H1 (cell line): ENCODE measurements around the gene STIM2. TPM values are rescaled to one million over a fixed set of nuclear protein-coding genes. Genes with fewer than 3 reads are reported as not detected.
"Not testable (repeated sequence)": the region's sequence is repeated elsewhere in the genome, so short reads cannot be mapped to it uniquely, and the experiment has no call there.

Experiments
- CTCF ChIA-PET: fragments of 300-600 bp; sonication (Branson Sonifier 250); formaldehyde crosslinking; loops from one replicate; lab custom pipeline; 2021; ENCODE audit not compliant: partially characterized antibody; lab: Charles Lee
- POLR2A ChIA-PET: fragments of 300-600 bp; sonication (Branson Sonifier 250); formaldehyde crosslinking; loops from one replicate; lab custom pipeline; 2021; ENCODE audit warnings: inconsistent platforms; ENCODE audit not compliant: partially characterized antibody; lab: Charles Lee
- DNase-seq, 2 experiments: peaks; one replicate each; pipeline versions ENCODE4 v3.0.0 to v3.0.0-alpha.2; 2010 to 2022; ENCODE audit warnings: low spot score in 2 of 2, low read depth in 1 of 2, mixed read lengths in 1 of 2
- FAIRE-seq: peaks from 2 replicates; lab custom pipeline; 2011; peaks lifted over from hg19 to GRCh38; lab: Jason Lieb, UNC
- H2AFZ ChIP-seq: 2 replicates; pipeline ENCODE4 v1.8.1; 2012; ENCODE audit warnings: low read length, inconsistent platforms
- H2AK5ac ChIP-seq: 2 replicates; pipeline ENCODE4 v1.6.1; 2013; ENCODE audit warnings: low read depth, low read length
- H2BK120ac ChIP-seq: replicated peaks from 2 replicates; pipeline ENCODE3; 2013; ENCODE audit warnings: low read depth, low read length, inconsistent platforms
- H2BK12ac ChIP-seq: 2 replicates; pipeline ENCODE4 v1.6.1; 2013; ENCODE audit warnings: low read depth, low read length
- H2BK15ac ChIP-seq: 2 replicates; pipeline ENCODE4 v1.6.1; 2013; ENCODE audit warnings: low read length
- H2BK20ac ChIP-seq: 2 replicates; pipeline ENCODE4 v1.6.1; 2013; ENCODE audit warnings: low read length
- H2BK5ac ChIP-seq: 2 replicates; pipeline ENCODE4 v1.6.1; 2013; ENCODE audit warnings: low read depth, low read length
- H3K14ac ChIP-seq: 2 replicates; pipeline ENCODE4 v1.6.1; 2013; ENCODE audit warnings: inconsistent platforms; ENCODE audit not compliant: insufficient read length
- H3K18ac ChIP-seq: 2 replicates; pipeline ENCODE4 v1.6.1; 2013; ENCODE audit warnings: low read length; ENCODE audit errors: extremely low read depth
- H3K23ac ChIP-seq: 2 replicates; pipeline ENCODE4 v1.6.1; 2013; ENCODE audit warnings: inconsistent platforms; ENCODE audit not compliant: insufficient read length
- H3K23me2 ChIP-seq: 2 replicates; pipeline ENCODE4 v1.6.1; 2013; ENCODE audit warnings: low read depth, low read length
- H3K27ac ChIP-seq: 2 replicates; pipeline ENCODE4 v1.6.1; 2011; ENCODE audit warnings: low read depth, low read length, inconsistent platforms
- H3K27me3 ChIP-seq, 4 experiments: replicated peaks in 1 of 4; 1 replicate in 1 of 4; 2 replicates in 3 of 4; pipeline versions ENCODE4 v1.6.1 to v1.8.1; 2011 to 2013; ENCODE audit warnings: low read length in 3 of 4, mild to moderate bottlenecking in 3 of 4, inconsistent platforms in 2 of 4, mixed read lengths in 2 of 4, moderate library complexity in 1 of 4; ENCODE audit not compliant: control insufficient read depth in 3 of 4, insufficient read depth in 3 of 4; ENCODE audit errors: extremely low read depth in 1 of 4
- H3K36me3 ChIP-seq, 4 experiments: 2 replicates each; pipeline versions ENCODE4 v1.6.1 to v1.8.1; 2011 to 2013; ENCODE audit warnings: mild to moderate bottlenecking in 4 of 4, low read length in 3 of 4, moderate library complexity in 2 of 4, control low read depth in 1 of 4, inconsistent platforms in 1 of 4; ENCODE audit not compliant: insufficient read depth in 4 of 4, control insufficient read depth in 2 of 4
- H3K4ac ChIP-seq: replicated peaks from 2 replicates; pipeline ENCODE3; 2013; ENCODE audit warnings: low read length, low read depth, mixed read lengths, inconsistent platforms; ENCODE audit not compliant: insufficient read length
- H3K4me1 ChIP-seq, 4 experiments: replicated peaks in 1 of 4; 1 replicate in 1 of 4; 2 replicates in 3 of 4; pipeline versions ENCODE4 v1.6.1 to v1.8.1; 2011 to 2013; ENCODE audit warnings: low read length in 3 of 4, inconsistent platforms in 2 of 4, mixed read lengths in 1 of 4; ENCODE audit not compliant: insufficient read depth in 4 of 4, control insufficient read depth in 3 of 4
- H3K4me2 ChIP-seq, 2 experiments: 2 replicates each; pipeline versions ENCODE4 v1.6.1 to v1.8.1; 2011 to 2013; ENCODE audit warnings: low read depth in 2 of 2, low read length in 2 of 2, control low read depth in 1 of 2, inconsistent platforms in 1 of 2, mild to moderate bottlenecking in 1 of 2; ENCODE audit not compliant: insufficient read depth in 1 of 2
- H3K4me3 ChIP-seq, 4 experiments: fragments of 200-600, 300-600 bp in 1 of 4; sonication (generic), shearing (Covaris generic), sonication (Bioruptor Twin) in 1 of 4; 2 replicates each; pipeline versions ENCODE4 v1.5.1 to v1.8.1; 2011 to 2016; ENCODE audit warnings: low read length in 4 of 4, low read depth in 3 of 4, control low read depth in 2 of 4, inconsistent platforms in 2 of 4, mild to moderate bottlenecking in 2 of 4, mixed read lengths in 1 of 4, moderate library complexity in 1 of 4; ENCODE audit not compliant: insufficient read depth in 2 of 4; ENCODE audit errors: extremely low read depth in 1 of 4
- H3K56ac ChIP-seq: replicated peaks from 2 replicates; pipeline ENCODE3; 2013; ENCODE audit warnings: low read depth, mild to moderate bottlenecking, mixed read lengths, low read length, inconsistent platforms; ENCODE audit not compliant: insufficient read length
- H3K79me1 ChIP-seq: 2 replicates; pipeline ENCODE4 v1.6.1; 2013; ENCODE audit warnings: low read depth, low read length, control low read depth
- H3K79me2 ChIP-seq, 2 experiments: 2 replicates each; pipeline versions ENCODE4 v1.6.1 to v1.8.1; 2012 to 2013; ENCODE audit warnings: low read length in 2 of 2, mild to moderate bottlenecking in 2 of 2, inconsistent platforms in 1 of 2; ENCODE audit not compliant: insufficient read depth in 2 of 2, control insufficient read depth in 1 of 2
- H3K9ac ChIP-seq, 4 experiments: replicated peaks in 1 of 4; 1 replicate in 1 of 4; 2 replicates in 3 of 4; pipeline versions ENCODE4 v1.6.1 to v1.8.1; 2011 to 2013; ENCODE audit warnings: low read depth in 3 of 4, low read length in 3 of 4, control low read depth in 2 of 4, mild to moderate bottlenecking in 2 of 4, moderate library complexity in 2 of 4, inconsistent platforms in 1 of 4; ENCODE audit errors: extremely low read depth in 1 of 4
- H3K9me3 ChIP-seq, 2 experiments: 2 replicates each; pipeline versions ENCODE4 v1.6.1 to v1.8.1; 2012 to 2013; ENCODE audit warnings: mild to moderate bottlenecking in 2 of 2, moderate library complexity in 2 of 2, control low read depth in 1 of 2, inconsistent platforms in 1 of 2, low read depth in 1 of 2, low read length in 1 of 2, mixed read lengths in 1 of 2; ENCODE audit not compliant: insufficient read depth in 2 of 2
- H4K20me1 ChIP-seq, 2 experiments: replicated peaks in 1 of 2; 2 replicates each; pipeline versions ENCODE3 to v1.8.1; 2011 to 2013; ENCODE audit warnings: inconsistent platforms in 2 of 2, low read length in 2 of 2, mild to moderate bottlenecking in 1 of 2; ENCODE audit not compliant: insufficient read depth in 2 of 2, control insufficient read depth in 1 of 2
- H4K5ac ChIP-seq: 2 replicates; pipeline ENCODE4 v1.6.1; 2013; ENCODE audit warnings: low read length, low read depth, mixed read lengths, inconsistent platforms; ENCODE audit not compliant: insufficient read length
- H4K8ac ChIP-seq: 2 replicates; pipeline ENCODE4 v1.8.0; 2013; ENCODE audit warnings: mild to moderate bottlenecking, moderate library complexity, low read length, inconsistent platforms; ENCODE audit not compliant: insufficient read depth; ENCODE audit errors: extremely low read depth
- H4K91ac ChIP-seq: replicated peaks from 2 replicates; pipeline ENCODE3; 2013; ENCODE audit warnings: low read length, mixed read lengths, inconsistent platforms; ENCODE audit not compliant: insufficient read length
- EGR1 ChIP-seq: IDR thresholded peaks from 2 replicates; pipeline ENCODE4 v1.6.1; 2011; ENCODE audit warnings: low read depth, low read length, borderline replicate concordance
- KDM4A ChIP-seq: IDR thresholded peaks from one replicate; pipeline ENCODE4 v1.7.1; 2012; ENCODE audit warnings: low read depth, mild to moderate bottlenecking, moderate library complexity, low read length, inconsistent platforms; ENCODE audit not compliant: severe bottlenecking
- SP2 ChIP-seq: IDR thresholded peaks from 2 replicates; pipeline ENCODE4 v1.6.1; 2012; ENCODE audit warnings: mild to moderate bottlenecking, low read length, inconsistent platforms
- WGBS, 2 experiments: shearing (Covaris generic) in 1 of 2; methylation state at CpG; one replicate each; pipeline versions ENCODE4 v1.1.6 to v1.1.7; 2013 to 2015; ENCODE audit warnings: low lambda C conversion rate in 2 of 2, mixed read lengths in 2 of 2, inconsistent platforms in 1 of 2, low coverage in 1 of 2, missing lambda C conversion rate in 1 of 2; ENCODE audit not compliant: insufficient replicate concordance in 2 of 2, insufficient coverage in 1 of 2, insufficient read length in 1 of 2; ENCODE audit errors: extremely low coverage in 1 of 2, missing lambda C conversion rate in 1 of 2; 5-methylcytosine and 5-hydroxymethylcytosine counted together
- polyA plus RNA-seq, 7 experiments: library from polyadenylated mRNA; depleted of rRNA in 3 of 7; stranded (reverse) in 5 of 7; unstranded in 2 of 7; fragments of >200 nt in 5 of 7; fragments of 200-250 nt in 2 of 7; gene quantifications; 1 replicate in 5 of 7; 2 replicates in 1 of 7; 4 replicates in 1 of 7; pipeline versions ENCODE4 v1.2.1 to v1.2.3, GENCODE V29; 2011 to 2013; ENCODE audit warnings: missing spikeins in 2 of 7, mixed read lengths in 2 of 7
- total RNA-seq: library from RNA; stranded (reverse); fragmentation: NEBNext Ultra II Directional; extraction: Animal tissue kit (Norgen Biotek cat#: 25700); gene quantifications from 2 replicates; pipeline ENCODE4 v1.2.1, GENCODE V29; 2021

Gene STIM2
- total and polyA plus RNA-seq, 2 of the 8 experiments (the other 6 are each of a cell fraction or from before 2014, with no cell fraction given): 22.9 to 23.0 TPM

DNA sequence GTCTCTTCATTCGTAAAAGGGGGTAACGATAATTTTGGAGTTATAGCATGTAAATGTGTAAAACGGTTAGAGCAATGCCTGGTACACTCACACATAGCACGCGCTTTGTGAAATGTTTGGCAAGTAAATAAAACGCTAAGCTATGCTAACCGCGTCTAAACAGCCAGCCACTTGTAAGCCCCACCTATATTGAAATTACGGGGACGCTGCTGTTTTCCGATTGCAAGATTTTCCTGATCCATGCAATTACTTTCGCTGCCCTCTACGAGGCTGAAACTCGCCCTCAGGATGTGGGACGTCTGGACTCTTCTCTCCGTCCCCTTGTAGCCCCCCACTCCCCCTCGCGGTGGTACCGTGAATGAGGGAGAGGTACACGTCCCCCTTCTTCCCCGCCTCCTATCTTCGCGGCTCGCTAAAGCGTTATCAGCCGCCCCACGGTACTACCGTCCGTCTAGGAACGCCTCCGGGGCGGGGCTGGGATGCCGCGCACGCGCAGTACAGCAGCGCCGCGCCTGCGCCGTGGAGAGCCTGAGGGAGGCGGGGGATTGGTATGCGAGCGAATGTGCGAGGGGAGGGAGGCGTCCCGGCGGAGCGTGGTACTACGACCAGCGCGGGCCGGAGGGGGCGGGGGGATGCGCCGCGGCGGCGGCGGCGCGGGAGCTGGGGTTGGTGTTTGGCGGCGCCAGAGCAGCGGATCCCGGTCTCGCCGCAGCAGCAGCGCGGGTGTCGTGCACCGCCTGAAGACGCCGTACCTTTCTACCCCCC lies at the start of gene STIM2 (continued):
- TF ChIP-seq EGR1: 0 out of 2 replicates have a peak, but pooled peaks have one; percentile 36
- TF ChIP-seq KDM4A: peak; percentile 79
- TF ChIP-seq SP2: no peak
- TF ChIP-seq, all 59 proteins: peak for 18

DNA sequence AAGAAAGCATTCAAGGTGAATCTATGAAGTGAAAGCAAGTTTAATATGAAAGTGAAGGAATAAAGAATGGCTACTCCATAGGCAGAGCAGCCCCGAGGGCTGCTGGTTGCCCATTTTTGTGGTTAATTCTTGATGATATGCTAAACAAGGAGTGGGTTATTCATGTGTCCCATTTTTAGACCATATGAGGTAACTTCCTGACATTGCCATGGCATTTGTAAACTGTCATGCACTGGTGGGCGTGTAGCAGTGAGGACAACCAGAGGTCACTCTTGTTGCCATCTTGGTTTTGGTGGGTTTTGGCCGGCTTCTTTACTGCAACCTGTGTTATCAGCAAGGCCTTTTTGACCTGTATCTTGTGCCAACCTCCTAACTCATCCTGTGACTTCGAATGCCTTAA lies 49.1 kb upstream of the STIM2 start:
- H3K23ac ChIP-seq, H3K4me3 ChIP-seq, H3K36me3 ChIP-seq, H2BK12ac ChIP-seq, H2AFZ ChIP-seq, H2BK120ac ChIP-seq, H3K4me2 ChIP-seq, H3K9ac ChIP-seq, H2BK20ac ChIP-seq, H3K23me2 ChIP-seq, CTCF ChIA-PET, H2BK5ac ChIP-seq, H3K4ac ChIP-seq, H3K18ac ChIP-seq, H4K8ac ChIP-seq, H3K4me1 ChIP-seq, H3K14ac ChIP-seq, H3K56ac ChIP-seq, H3K27ac ChIP-seq, DNase-seq, FAIRE-seq, H3K9me3 ChIP-seq, H3K79me1 ChIP-seq, H2AK5ac ChIP-seq, H4K5ac ChIP-seq, H3K79me2 ChIP-seq, POLR2A ChIA-PET, H2BK15ac ChIP-seq, H4K20me1 ChIP-seq, H3K27me3 ChIP-seq, H4K91ac ChIP-seq: not testable (repeated sequence)
- 95% methylated on average over 4 of the region's 4 CpGs; no CpG with 5 or more reads in 1 of the 2 experiments for WGBS, 2 experiments
